Left kidney (tissue), 2 donors: ENCODE data around the gene CFAP53. TPM values are rescaled to one million over a fixed set of nuclear protein-coding genes. Genes with fewer than 3 reads are reported as not detected.
"Not testable (repeated sequence)": the region's sequence is repeated elsewhere in the genome, so short reads cannot be mapped to it uniquely, and the experiment has no call there.

Experiments used
- DNase-seq: peaks from one replicate; pipeline ENCODE4 v3.0.0-alpha.2; 2013
- polyA plus RNA-seq: library from polyadenylated mRNA; unstranded; fragments of 120-200 nt; gene quantifications from one replicate; pipeline ENCODE4 v1.2.1, GENCODE V29; 2013; ENCODE audit not compliant: insufficient read length

The CFAP53 gene
- polyA plus RNA-seq, 1 donor, result 4.2 TPM

- DNase-seq, result no peak
Observed at GRCh38 chr18:50273203-50274043, 7.1 kb upstream of the CFAP53 start.

- DNase-seq, result no peak
Observed at GRCh38 chr18:50272568-50272967, 6.3 kb upstream of the CFAP53 start.

GRCh38 chr18:50268022-50268747, 1.9 kb upstream of the CFAP53 start:
- DNase-seq, result peak; percentile 50

- DNase-seq, result no peak
Observed at GRCh38 chr18:50262977-50263376, 3.3 kb downstream of the CFAP53 start.

GRCh38 chr18:50250935-50251334, 15.4 kb downstream of the CFAP53 start:
- DNase-seq, result no peak

GRCh38 chr18:50249576-50249975, 16.7 kb downstream of the CFAP53 start:
- no peak for DNase-seq

- no peak for DNase-seq
Observed at GRCh38 chr18:50247561-50247960, 18.7 kb downstream of the CFAP53 start.

- not testable (repeated sequence) for DNase-seq
Observed at GRCh38 chr18:50241768-50242167, 24.5 kb downstream of the CFAP53 start.

- DNase-seq, result no peak
Observed at GRCh38 chr18:50240080-50240563, 26.2 kb downstream of the CFAP53 start.

GRCh38 chr18:50232419-50232818, 33.9 kb downstream of the CFAP53 start:
- DNase-seq, result no peak

GRCh38 chr18:50231621-50232020, 34.7 kb downstream of the CFAP53 start:
- no peak for DNase-seq

GRCh38 chr18:50220249-50220648, 46.0 kb downstream of the CFAP53 start:
- DNase-seq, result not testable (repeated sequence)

- no peak for DNase-seq
Observed at GRCh38 chr18:50218432-50219197, 47.7 kb downstream of the CFAP53 start.

- no peak for DNase-seq
Observed at GRCh38 chr18:50209311-50209710, 57.0 kb downstream of the CFAP53 start.

- DNase-seq, result no peak
Observed at GRCh38 chr18:50207722-50208121, 58.6 kb downstream of the CFAP53 start.

- DNase-seq, result peak; percentile 70
Observed at GRCh38 chr18:50203801-50204604, 62.3 kb downstream of the CFAP53 start.

GRCh38 chr18:50201476-50202018, 64.7 kb downstream of the CFAP53 start:
- no peak for DNase-seq

GRCh38 chr18:50199921-50200320, 66.4 kb downstream of the CFAP53 start:
- DNase-seq, result no peak

GRCh38 chr18:50199346-50199855, 66.9 kb downstream of the CFAP53 start:
- DNase-seq, result no peak

- DNase-seq, result no peak
Observed at GRCh38 chr18:50196261-50196660, 70.0 kb downstream of the CFAP53 start.

- DNase-seq, result no peak
Observed at GRCh38 chr18:50195689-50196088, 70.6 kb downstream of the CFAP53 start.
